ENCODE results near the gene SUFU. TPM values are rescaled to one million over a fixed set of nuclear protein-coding genes. Genes with fewer than 3 reads are reported as not detected.

SUFU gene
- total RNA-seq, 1 donor from 2014 or later: 4.2 TPM

- Histone ChIP-seq H3K36me3 (ENCODE audit: control insufficient read depth in 3 of 3, insufficient read depth in 3 of 3, low read length in 3 of 3) (no peaks in the 10 kb centered on the region), H3K9ac (ENCODE audit: low read depth in 1 of 3, low read length in 3 of 3) (no peak overlapping the region), H3K27me3 (ENCODE audit: control insufficient read depth in 3 of 3, insufficient read depth in 3 of 3, low read length in 3 of 3) (no peaks in the 10 kb centered on the region), H3K9me3 (ENCODE audit: control insufficient read depth in 3 of 3, low read length in 3 of 3) (no peaks in the 10 kb centered on the region), H3K4me3 (ENCODE audit: low read length in 3 of 3) (no peak overlapping the region), H3K27ac (ENCODE audit: low read depth, low read length) (no peak overlapping the region), H3K4me1 (ENCODE audit: control insufficient read depth in 3 of 3, insufficient read depth in 3 of 3, low read length in 3 of 3) (no peaks in the 10 kb centered on the region)
Measured at GRCh38 chr10:102586858-102587257, 83.1 kb downstream of the SUFU start.

GRCh38 chr10:102588875-102589274 is 85.1 kb downstream of the SUFU start:
- Histone ChIP-seq H3K4me1 (ENCODE audit: control insufficient read depth in 3 of 3, insufficient read depth in 3 of 3, low read length in 3 of 3) (peaks cover 0 to 3% (median 0%) of the 10 kb centered on the region in 3 donors), H3K4me3 (ENCODE audit: low read length in 3 of 3) (no peak overlapping the region), H3K9ac (ENCODE audit: low read depth in 1 of 3, low read length in 3 of 3) (no peak overlapping the region), H3K36me3 (ENCODE audit: control insufficient read depth in 3 of 3, insufficient read depth in 3 of 3, low read length in 3 of 3) (peaks cover 0 to 4% (median 2%) of the 10 kb centered on the region in 3 donors), H3K9me3 (ENCODE audit: control insufficient read depth in 3 of 3, low read length in 3 of 3) (no peaks in the 10 kb centered on the region), H3K27ac (ENCODE audit: low read depth, low read length) (no peak overlapping the region), H3K27me3 (ENCODE audit: control insufficient read depth in 3 of 3, insufficient read depth in 3 of 3, low read length in 3 of 3) (no peaks in the 10 kb centered on the region)

- H3K9me3 ChIP-seq (ENCODE audit: control insufficient read depth in 3 of 3, low read length in 3 of 3): no peaks in the 10 kb centered on the region
- H3K36me3 ChIP-seq (ENCODE audit: control insufficient read depth in 3 of 3, insufficient read depth in 3 of 3, low read length in 3 of 3): peaks cover 4 to 19% (median 6%) of the 10 kb centered on the region in 3 donors
- no peak overlapping the region for H3K9ac ChIP-seq (ENCODE audit: low read depth in 1 of 3, low read length in 3 of 3)
- no peaks in the 10 kb centered on the region for H3K27me3 ChIP-seq (ENCODE audit: control insufficient read depth in 3 of 3, insufficient read depth in 3 of 3, low read length in 3 of 3)
- peaks cover 24 to 33% (median 28%) of the 10 kb centered on the region in 3 donors for H3K4me1 ChIP-seq (ENCODE audit: control insufficient read depth in 3 of 3, insufficient read depth in 3 of 3, low read length in 3 of 3)
- no peak overlapping the region for H3K27ac ChIP-seq (ENCODE audit: low read depth, low read length)
- H3K4me3 ChIP-seq (ENCODE audit: low read length in 3 of 3): no peak overlapping the region
Measured at GRCh38 chr10:102593074-102593803, 89.5 kb downstream of the SUFU start.

- no peak overlapping the region for H3K27ac ChIP-seq (ENCODE audit: low read depth, low read length)
- H3K27me3 ChIP-seq (ENCODE audit: control insufficient read depth in 3 of 3, insufficient read depth in 3 of 3, low read length in 3 of 3): no peaks in the 10 kb centered on the region
- peaks cover 4 to 19% (median 6%) of the 10 kb centered on the region in 3 donors for H3K36me3 ChIP-seq (ENCODE audit: control insufficient read depth in 3 of 3, insufficient read depth in 3 of 3, low read length in 3 of 3)
- no peaks in the 10 kb centered on the region for H3K9me3 ChIP-seq (ENCODE audit: control insufficient read depth in 3 of 3, low read length in 3 of 3)
- peak overlapping the region in 1 of 3 donors; percentile 25 for H3K9ac ChIP-seq (ENCODE audit: low read depth in 1 of 3, low read length in 3 of 3)
- no peak overlapping the region for H3K4me3 ChIP-seq (ENCODE audit: low read length in 3 of 3)
- peaks cover 26 to 37% (median 33%) of the 10 kb centered on the region in 3 donors for H3K4me1 ChIP-seq (ENCODE audit: control insufficient read depth in 3 of 3, insufficient read depth in 3 of 3, low read length in 3 of 3)
Measured at GRCh38 chr10:102593804-102594079, 90.0 kb downstream of the SUFU start.

GRCh38 chr10:102595293-102595692 is 91.5 kb downstream of the SUFU start:
- Histone ChIP-seq H3K4me1 (ENCODE audit: control insufficient read depth in 3 of 3, insufficient read depth in 3 of 3, low read length in 3 of 3) (peaks cover 39 to 52% (median 47%) of the 10 kb centered on the region in 3 donors), H3K27me3 (ENCODE audit: control insufficient read depth in 3 of 3, insufficient read depth in 3 of 3, low read length in 3 of 3) (no peaks in the 10 kb centered on the region), H3K9me3 (ENCODE audit: control insufficient read depth in 3 of 3, low read length in 3 of 3) (no peaks in the 10 kb centered on the region), H3K9ac (ENCODE audit: low read depth in 1 of 3, low read length in 3 of 3) (peak overlapping the region; percentile 3 to 58 (median 57)), H3K4me3 (ENCODE audit: low read length in 3 of 3) (no peak overlapping the region), H3K27ac (ENCODE audit: low read depth, low read length) (no peak overlapping the region), H3K36me3 (ENCODE audit: control insufficient read depth in 3 of 3, insufficient read depth in 3 of 3, low read length in 3 of 3) (peaks cover 4 to 29% (median 13%) of the 10 kb centered on the region in 3 donors)

GRCh38 chr10:102595897-102596296 is 92.1 kb downstream of the SUFU start:
- Histone ChIP-seq H3K36me3 (ENCODE audit: control insufficient read depth in 3 of 3, insufficient read depth in 3 of 3, low read length in 3 of 3) (peaks cover 4 to 29% (median 13%) of the 10 kb centered on the region in 3 donors), H3K9ac (ENCODE audit: low read depth in 1 of 3, low read length in 3 of 3) (peak overlapping the region in 2 of 3 donors; percentile 3), H3K4me3 (ENCODE audit: low read length in 3 of 3) (no peak overlapping the region), H3K4me1 (ENCODE audit: control insufficient read depth in 3 of 3, insufficient read depth in 3 of 3, low read length in 3 of 3) (peaks cover 45 to 58% (median 53%) of the 10 kb centered on the region in 3 donors), H3K9me3 (ENCODE audit: control insufficient read depth in 3 of 3, low read length in 3 of 3) (no peaks in the 10 kb centered on the region), H3K27me3 (ENCODE audit: control insufficient read depth in 3 of 3, insufficient read depth in 3 of 3, low read length in 3 of 3) (no peaks in the 10 kb centered on the region), H3K27ac (ENCODE audit: low read depth, low read length) (no peak overlapping the region)

GRCh38 chr10:102596506-102596971 is 92.8 kb downstream of the SUFU start:
- H3K4me1 ChIP-seq (ENCODE audit: control insufficient read depth in 3 of 3, insufficient read depth in 3 of 3, low read length in 3 of 3): peaks cover 52 to 65% (median 60%) of the 10 kb centered on the region in 3 donors
- H3K9ac ChIP-seq (ENCODE audit: low read depth in 1 of 3, low read length in 3 of 3): peak overlapping the region in 2 of 3 donors; percentile 30 to 60
- H3K9me3 ChIP-seq (ENCODE audit: control insufficient read depth in 3 of 3, low read length in 3 of 3): no peaks in the 10 kb centered on the region
- no peaks in the 10 kb centered on the region for H3K27me3 ChIP-seq (ENCODE audit: control insufficient read depth in 3 of 3, insufficient read depth in 3 of 3, low read length in 3 of 3)
- H3K27ac ChIP-seq (ENCODE audit: low read depth, low read length): peak overlapping the region; percentile 21
- H3K4me3 ChIP-seq (ENCODE audit: low read length in 3 of 3): peak overlapping the region in 1 of 3 donors; percentile 25
- peaks cover 4 to 29% (median 13%) of the 10 kb centered on the region in 3 donors for H3K36me3 ChIP-seq (ENCODE audit: control insufficient read depth in 3 of 3, insufficient read depth in 3 of 3, low read length in 3 of 3)

GRCh38 chr10:102597131-102597991 is 93.6 kb downstream of the SUFU start:
- Histone ChIP-seq H3K36me3 (ENCODE audit: control insufficient read depth in 3 of 3, insufficient read depth in 3 of 3, low read length in 3 of 3) (peaks cover 4 to 29% (median 13%) of the 10 kb centered on the region in 3 donors), H3K27ac (ENCODE audit: low read depth, low read length) (peak overlapping the region; percentile 21), H3K4me3 (ENCODE audit: low read length in 3 of 3) (peak overlapping the region in 1 of 3 donors; percentile 25), H3K4me1 (ENCODE audit: control insufficient read depth in 3 of 3, insufficient read depth in 3 of 3, low read length in 3 of 3) (peaks cover 60 to 73% (median 68%) of the 10 kb centered on the region in 3 donors), H3K9me3 (ENCODE audit: control insufficient read depth in 3 of 3, low read length in 3 of 3) (no peaks in the 10 kb centered on the region), H3K27me3 (ENCODE audit: control insufficient read depth in 3 of 3, insufficient read depth in 3 of 3, low read length in 3 of 3) (no peaks in the 10 kb centered on the region), H3K9ac (ENCODE audit: low read depth in 1 of 3, low read length in 3 of 3) (peak overlapping the region in 2 of 3 donors; percentile 30 to 60)

- H3K9me3 ChIP-seq (ENCODE audit: control insufficient read depth in 3 of 3, low read length in 3 of 3): no peaks in the 10 kb centered on the region
- H3K27me3 ChIP-seq (ENCODE audit: control insufficient read depth in 3 of 3, insufficient read depth in 3 of 3, low read length in 3 of 3): no peaks in the 10 kb centered on the region
- no peak overlapping the region for H3K9ac ChIP-seq (ENCODE audit: low read depth in 1 of 3, low read length in 3 of 3)
- H3K27ac ChIP-seq (ENCODE audit: low read depth, low read length): peak overlapping the region; percentile 13
- peaks cover 69 to 77% (median 77%) of the 10 kb centered on the region in 3 donors for H3K4me1 ChIP-seq (ENCODE audit: control insufficient read depth in 3 of 3, insufficient read depth in 3 of 3, low read length in 3 of 3)
- H3K4me3 ChIP-seq (ENCODE audit: low read length in 3 of 3): no peak overlapping the region
- H3K36me3 ChIP-seq (ENCODE audit: control insufficient read depth in 3 of 3, insufficient read depth in 3 of 3, low read length in 3 of 3): peaks cover 4 to 29% (median 13%) of the 10 kb centered on the region in 3 donors
Measured at GRCh38 chr10:102598243-102598642, 94.5 kb downstream of the SUFU start.
